Measurements from ENCODE around the gene AGPS.
"Not testable (repeated sequence)": the region's sequence is repeated elsewhere in the genome, so short reads cannot be mapped to it uniquely, and the experiment has no call there.

AGPS gene

DNA sequence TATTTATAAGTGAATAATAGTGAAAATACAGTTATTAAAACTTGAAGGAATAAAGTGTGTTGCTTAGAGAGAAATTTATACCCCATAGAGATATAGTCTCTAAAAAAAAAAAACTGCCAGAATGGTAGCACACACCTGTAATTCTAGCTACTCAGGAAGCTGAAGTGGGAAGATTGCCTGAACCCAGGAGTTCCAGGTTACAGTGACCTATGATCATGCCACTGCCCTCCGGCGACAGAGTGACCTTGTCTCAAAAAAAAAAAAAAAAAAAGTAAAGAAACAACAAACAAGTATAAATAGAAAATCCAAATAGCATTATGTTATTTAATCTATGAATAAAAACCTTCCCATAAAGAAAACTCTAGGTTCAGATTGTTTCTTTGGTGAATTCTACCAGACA lies 7.4 kb upstream of the AGPS start:
- DNase-seq (ENCODE audit: low read depth in 2 of 2) = no peak

DNA sequence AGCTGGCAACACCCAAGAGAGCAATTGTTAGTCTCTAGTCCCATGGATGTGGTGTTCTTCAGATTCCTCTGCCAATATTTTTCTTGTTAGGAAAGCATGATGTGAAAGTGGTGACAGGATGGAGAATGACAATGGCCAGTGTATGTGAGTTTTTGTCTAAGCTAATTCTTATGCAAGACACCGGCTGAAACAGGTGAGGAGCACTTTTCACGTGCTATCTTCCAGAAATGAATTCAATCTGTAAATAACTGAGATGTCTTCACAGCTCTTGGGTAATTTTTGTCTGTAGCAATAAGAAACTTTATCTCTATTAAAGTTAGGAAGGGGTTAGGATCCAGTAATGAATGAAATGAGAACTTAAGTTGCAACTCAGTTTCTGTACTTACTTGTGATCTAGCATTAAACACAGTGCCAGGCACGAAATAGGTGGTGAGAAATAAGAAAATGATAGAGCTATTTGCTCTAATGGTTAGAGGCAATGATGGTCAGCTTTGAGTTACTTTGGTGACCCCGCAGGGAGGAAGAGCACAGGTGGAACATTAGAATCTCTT lies 676 bp upstream of the AGPS start:
- no peak for DNase-seq (ENCODE audit: low read depth in 2 of 2)

DNA sequence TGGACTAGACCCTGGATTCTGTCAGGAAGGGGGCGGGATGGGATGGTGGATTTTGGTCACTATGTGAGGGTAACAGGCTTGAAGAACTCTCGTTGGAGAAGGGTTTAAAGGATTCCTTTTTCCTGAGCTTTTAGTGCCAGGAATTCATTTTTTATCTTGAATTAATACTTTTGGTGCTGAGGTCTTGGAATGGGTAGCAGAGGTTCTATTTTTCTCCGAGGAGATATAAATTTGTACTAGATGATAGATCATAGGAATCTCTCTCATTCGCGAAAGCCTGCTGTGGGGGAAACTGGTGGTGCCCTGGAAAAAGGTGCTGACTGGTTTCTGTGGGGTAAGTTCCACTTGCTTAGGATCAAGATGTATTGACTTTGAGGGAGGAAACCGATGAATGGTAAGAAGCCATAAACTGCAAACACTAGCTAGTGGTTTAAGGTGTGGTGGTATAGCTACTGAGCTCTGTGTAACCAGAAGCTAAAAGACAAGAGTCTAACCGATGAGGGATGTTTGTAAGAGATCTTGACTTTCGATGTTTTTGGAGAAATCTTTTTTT lies 706 bp downstream of the AGPS start:
- peak in 1 of 2 donors; percentile 16 for DNase-seq (ENCODE audit: low read depth in 2 of 2)

DNA sequence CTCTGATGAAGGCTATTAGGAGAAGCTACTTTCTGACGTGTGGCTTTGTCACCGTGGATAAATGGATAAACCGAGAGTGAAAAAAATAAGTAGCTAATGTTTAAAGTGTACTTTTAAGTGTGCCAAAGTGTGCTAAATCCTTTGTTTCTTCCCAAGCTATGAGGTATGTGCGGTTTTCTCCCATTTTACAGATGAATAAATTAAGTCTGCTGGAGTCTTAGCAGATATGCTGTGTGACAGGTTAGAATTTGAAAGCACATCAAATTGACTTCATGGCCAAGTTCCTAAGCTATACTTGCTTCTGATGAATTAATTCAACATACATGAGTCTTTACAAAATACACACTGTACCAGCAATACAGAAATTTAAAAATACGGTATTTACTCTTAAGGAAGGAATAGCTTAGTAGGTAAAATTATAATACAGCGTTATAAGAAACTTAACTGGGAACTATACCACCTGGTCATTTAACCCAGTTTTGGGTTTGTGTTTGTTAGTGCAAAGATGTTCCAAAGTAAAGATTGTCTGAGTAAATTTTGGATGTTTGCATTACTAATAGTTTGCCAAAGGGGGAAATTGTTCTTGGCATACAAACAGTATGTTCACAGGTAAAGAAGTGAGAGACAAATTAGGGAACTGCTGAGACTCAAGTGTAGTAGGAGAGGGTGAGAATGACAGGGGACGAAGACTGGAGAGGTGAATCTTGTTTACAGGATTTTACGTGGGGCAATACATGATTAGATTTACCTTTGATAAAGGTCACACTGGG lies 1.4 kb downstream of the AGPS start:
- no peak for DNase-seq (ENCODE audit: low read depth in 2 of 2)

DNA sequence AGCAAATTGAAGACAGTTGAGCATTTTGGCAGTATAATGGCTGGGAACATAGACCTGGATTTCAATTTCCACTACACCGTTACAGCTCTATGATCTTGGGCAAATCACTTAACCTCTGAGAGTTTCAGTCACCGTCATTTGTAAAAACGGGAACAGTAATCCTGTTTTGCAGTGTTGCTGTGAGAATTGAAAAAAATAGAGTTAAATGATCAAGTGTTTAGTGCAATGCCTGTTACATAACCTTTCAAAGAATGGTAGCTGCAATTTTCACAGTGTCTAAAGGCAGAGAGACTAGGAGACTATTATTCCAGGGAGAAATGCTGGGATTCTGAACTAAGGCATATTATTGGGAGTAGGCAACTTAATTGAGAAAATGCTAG lies 2.0 kb downstream of the AGPS start:
- DNase-seq (ENCODE audit: low read depth in 2 of 2) = no peak

DNA sequence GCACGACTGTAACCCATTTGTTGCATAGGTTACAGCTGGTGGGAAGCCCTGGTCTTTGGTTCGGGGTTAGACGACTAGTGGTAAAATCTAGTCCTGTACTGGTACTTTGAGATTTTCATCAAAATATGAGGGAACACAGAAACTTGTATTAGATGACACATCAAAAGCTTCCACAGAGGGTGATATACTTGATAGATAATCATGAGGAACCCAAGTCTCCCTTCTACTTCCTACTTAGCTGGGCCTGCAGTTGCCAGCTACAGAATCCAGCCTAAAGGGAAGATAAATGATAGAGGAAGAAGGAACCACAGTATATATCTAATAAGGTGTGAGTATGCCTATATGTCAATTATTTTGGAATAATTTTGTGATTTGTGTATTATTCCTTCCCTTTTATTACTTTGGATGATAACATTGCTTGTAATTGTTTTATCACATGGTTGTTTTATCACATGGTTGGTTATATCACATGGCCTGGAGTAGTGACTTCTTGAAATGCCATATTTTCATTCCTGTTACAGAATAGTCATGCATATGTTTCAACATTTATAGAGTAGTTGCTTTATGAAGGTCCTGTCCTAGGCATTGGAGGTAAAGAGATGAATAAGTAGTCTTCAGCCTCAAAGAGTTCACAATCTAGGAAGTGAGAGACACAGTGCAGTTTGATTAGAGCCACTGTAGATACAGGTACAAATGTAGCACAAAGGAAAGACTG lies 2.9 kb downstream of the AGPS start:
- no peak for DNase-seq (ENCODE audit: low read depth in 2 of 2)

DNA sequence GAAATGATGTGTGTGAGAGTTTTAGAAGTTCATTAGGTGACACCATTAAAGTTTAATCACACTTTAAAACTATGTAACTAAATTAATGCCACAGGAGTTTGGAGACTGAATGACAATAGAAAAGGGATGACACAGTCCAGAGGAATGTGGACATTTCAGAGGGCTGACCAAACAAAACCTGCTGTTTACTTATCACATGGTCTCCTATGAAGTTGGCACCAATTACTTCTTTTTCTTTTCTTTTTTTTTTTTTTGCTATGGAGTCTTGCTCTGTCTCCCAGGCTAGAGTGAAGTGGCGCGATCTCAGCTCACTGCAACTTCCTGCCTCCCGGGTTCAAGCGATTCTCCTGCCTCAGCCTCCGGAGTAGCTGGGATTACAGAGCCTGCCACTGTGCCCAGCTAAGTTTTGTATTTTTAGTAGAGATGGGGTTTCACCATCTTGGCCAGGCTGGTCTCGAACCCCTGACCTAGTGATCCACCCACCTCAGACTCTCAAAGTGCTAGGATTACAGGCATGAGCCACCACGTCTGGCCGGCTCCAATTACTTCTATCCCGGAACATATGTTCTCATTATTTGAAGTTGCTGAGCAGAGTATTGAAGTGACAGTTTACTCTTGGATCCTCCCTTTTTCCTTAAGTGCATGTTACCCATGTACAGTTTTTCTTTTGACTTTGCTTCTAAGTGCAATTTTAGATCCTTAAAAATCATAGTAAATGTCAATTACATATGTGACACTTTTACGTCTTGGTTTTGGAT lies 4.3 kb downstream of the AGPS start:
- DNase-seq (ENCODE audit: low read depth in 2 of 2) = no peak

DNA sequence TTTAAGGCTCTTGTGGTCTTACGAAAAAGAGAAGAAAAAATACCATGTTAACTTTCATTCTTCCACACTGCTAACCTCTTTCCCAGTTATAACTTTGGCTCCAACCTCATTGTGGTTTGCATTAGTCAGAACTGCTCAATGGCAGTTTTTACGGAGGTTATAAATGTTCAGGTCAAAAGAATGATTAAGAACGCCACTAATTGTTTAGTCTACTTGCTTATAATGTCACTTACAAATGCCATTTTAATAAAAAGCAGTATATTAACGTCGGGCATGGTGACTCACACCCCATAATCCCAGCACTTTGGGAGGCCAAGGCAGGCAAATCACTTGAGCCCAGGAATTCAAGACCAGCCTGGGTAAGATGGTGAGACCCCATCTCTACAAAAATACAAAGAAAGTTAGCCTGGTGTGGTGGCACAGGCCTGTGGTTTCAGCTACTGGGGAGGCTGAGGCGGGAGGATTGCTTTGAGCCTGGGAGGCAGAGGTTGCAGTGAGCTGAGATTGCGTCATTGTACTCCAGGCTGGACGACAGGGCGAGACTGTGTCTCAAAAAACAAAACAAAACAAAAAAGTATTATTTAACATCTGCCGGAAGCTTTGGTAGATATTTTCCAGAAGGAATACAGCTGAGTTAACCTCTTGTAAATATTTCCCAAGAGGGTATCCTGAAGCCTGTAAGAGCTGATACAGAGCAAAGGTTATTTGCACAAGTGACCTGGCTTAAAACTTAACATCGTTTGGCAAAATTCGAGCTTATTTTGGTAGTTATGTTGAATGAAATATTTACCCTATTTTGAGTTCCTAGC lies 5.1 kb downstream of the AGPS start:
- no peak for DNase-seq (ENCODE audit: low read depth in 2 of 2)

DNA sequence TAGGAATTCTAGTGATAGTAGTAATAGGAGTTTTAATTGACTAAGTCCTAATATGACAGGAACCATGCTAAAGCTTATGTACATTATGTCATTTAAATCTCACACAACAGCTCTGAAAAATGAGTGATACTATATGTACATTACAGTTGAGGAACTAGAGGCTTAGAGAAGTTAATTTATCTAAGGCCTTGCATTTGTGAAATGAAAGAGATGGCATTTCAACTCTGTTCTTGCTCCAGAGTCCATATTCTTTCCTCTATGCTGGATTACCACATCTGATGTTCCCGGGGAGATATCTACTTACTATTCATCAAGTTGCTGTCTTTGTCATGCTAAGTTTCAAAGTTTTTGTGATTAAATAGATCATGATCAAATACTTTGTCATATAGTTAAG lies 5.7 kb downstream of the AGPS start:
- no peak for DNase-seq (ENCODE audit: low read depth in 2 of 2)

DNA sequence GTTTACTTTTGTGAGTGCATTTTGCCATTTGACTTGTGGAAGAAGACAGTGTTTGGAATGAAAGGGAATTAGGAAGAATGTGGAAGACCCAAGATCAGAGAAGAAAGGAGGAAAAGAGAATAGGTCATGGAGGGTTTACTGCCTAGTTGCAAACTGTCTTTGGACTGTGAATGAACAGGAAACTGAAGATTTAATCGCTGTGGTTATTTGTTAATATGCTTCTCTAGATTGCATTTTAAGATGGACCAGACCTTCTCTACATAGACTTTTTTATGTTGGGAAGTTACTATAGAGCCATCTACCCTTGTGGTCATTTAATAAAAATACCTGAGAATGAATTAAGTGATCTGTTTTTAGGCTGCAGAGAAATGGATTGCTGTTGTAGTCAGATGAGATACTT lies 6.2 kb downstream of the AGPS start:
- no peak for DNase-seq (ENCODE audit: low read depth in 2 of 2)

DNA sequence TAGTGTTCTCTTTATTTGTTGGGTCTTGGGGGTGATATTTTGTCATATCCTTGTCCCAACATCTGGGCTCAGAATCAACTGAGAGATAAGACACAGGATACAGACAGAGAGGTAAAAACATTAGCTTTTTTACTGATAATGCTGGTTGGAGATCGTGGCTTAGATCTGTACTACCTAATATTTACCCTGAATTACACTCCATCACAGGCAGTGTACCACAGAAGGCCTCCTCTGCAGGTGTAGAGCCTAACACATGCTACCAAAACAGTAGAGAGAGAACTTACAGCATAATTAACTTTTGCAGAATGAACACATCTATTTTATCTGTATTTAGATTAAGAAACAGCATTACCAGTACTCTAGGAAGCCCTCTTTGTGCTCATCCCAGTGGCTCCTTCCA lies 6.8 kb downstream of the AGPS start:
- DNase-seq (ENCODE audit: low read depth in 2 of 2) = no peak

DNA sequence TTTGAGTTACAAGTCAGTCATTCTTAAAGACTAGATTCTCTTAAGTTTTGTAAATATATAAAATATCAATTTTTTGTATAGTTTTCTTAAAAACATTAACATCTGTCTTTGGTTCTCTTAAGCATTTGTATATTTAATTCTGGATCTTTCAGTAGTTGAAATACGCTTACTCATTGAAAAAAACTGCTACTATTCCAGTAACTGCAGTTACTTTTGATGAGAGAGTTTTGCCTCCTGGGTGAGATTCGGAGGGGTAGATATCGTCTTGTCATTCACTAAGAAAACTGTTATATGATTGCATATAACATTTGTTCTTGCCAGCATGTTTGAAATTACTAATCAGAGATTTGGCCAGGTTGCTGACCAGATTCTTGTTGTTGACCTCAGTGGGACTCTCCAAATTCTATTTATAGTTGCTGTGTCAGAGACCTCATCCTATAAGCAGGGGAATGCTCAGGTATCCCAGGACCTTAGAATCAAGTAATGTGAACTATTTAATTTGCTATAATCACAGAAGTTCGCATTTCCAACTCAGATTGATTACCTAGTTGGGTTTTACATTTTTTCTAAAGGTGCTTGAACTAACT lies 7.9 kb downstream of the AGPS start:
- DNase-seq (ENCODE audit: low read depth in 2 of 2) = no peak

DNA sequence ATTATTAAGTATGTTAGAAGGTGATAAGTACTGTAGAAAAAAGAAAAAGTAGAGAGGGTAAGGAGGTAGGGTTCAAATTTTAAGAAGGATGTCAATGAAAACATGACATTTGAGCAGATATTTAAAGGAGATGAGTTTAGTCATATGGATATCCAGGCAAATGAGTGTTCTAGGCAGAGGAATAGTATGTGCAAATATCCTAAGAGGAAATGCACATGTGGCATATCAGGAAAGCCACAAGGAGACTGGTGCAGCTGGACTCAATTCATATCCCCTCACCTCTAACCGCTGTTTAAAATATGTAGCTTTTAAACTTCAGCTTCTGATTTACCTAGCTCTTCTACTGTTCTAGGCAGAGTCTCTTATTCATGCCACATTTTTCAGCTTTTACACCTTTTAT lies 9.5 kb downstream of the AGPS start:
- DNase-seq (ENCODE audit: low read depth in 2 of 2) = no peak

DNA sequence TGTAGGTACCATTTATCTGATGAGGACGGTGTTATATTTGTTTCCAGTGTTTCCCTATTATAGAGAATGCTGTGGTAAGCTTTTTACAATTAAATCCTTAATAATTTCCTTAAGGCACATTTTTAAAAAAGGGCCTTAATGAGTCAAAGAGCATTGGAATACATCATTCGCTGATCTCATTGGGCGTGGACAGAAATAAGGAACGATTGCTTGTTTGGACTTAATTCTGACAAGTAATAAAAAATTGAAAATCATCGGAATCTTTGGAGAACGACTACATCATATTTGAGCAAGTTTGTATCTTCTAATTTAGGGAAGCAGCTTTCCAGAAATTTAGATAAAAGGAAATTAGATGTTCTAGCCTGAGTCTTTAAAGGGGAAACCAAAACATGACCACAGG lies 11.3 kb downstream of the AGPS start:
- DNase-seq (ENCODE audit: low read depth in 2 of 2) = no peak

DNA sequence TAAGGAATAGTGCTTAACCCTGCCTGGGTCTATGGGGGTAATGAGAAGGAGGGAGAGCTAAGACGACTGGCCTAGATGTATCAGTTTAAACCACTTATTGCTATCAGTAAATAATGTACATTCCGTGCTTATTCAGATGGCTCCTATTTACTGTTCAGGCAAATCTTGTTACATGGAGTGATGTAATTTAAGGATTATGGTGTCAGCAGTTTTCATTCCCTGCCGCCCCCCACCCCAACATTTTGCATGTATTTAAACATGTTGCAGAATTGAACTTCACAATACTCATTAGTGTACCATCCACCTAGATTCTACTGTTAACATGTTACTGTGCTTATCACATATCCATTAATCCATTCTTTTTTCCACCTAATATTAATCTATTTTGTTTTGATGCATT lies 11.7 kb downstream of the AGPS start:
- no peak for DNase-seq (ENCODE audit: low read depth in 2 of 2)

DNA sequence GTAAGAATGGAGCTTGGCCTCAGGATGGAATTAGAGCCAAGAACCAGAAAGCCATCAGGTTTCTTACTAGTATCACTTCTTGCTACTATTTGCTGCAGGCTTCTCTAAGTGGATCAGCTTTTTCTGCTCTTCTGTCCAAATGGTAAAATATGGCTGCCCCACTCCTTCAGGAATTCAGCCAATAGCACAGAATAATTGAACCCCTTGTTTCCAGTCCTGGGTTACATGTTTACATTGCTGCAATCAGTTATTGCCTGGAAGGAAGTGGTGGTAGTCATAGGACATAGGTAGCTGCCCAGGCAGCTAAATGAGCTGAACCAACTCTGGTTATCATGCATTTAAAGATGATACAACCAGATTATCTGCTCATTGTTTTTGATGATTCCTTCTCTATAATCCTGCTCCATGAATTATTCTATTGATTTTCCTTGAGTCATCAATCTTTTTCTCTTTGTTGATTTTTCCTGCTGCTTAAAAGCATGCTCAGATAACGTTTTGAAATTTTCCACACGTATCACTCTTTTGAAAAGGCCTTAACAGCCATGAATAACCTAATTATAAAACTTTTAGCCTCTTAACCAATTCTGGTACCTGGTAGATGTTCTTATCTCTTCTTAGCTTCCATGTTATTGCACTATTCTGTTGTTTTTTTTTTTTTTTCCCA lies 12.6 kb downstream of the AGPS start:
- DNase-seq (ENCODE audit: low read depth in 2 of 2) = no peak

DNA sequence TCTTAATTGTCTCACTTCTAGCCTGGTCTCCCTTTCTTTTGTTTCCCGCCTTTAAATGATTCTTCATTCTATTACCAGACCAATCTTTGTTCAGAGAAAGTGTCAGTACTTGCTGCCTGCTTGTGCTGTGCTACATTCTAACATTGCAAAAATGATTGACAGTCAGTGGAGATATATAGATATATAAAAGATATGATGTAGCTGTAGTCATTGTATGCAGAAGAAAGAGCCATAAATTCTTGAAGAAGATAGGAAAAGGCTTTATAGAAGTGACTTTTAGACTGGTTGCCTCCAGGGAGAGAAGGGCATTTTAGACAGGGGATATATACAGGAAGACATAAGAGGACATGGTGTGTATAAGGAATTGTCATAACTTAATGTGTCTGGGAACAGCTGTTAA lies 13.6 kb downstream of the AGPS start:
- no peak for DNase-seq (ENCODE audit: low read depth in 2 of 2)

DNA sequence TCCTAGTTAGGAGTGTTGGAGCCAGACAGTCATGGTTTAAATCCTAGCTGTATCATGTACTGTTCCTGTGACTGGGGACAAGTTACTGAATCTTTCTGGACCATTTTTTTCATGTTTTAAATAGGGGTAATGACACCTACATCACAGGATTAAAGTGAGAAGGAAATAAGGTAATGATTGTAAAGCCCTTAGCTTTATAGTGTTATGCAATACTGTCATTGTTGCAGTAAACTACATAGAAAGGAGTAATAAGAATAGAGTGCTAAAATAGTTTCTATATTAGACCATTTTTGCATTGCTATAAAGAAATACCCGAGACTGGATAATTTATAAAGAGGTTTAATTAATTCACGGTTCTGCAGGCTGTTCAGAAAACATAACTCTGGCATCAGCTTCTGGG lies 14.5 kb downstream of the AGPS start:
- no peak for DNase-seq (ENCODE audit: low read depth in 2 of 2)

DNA sequence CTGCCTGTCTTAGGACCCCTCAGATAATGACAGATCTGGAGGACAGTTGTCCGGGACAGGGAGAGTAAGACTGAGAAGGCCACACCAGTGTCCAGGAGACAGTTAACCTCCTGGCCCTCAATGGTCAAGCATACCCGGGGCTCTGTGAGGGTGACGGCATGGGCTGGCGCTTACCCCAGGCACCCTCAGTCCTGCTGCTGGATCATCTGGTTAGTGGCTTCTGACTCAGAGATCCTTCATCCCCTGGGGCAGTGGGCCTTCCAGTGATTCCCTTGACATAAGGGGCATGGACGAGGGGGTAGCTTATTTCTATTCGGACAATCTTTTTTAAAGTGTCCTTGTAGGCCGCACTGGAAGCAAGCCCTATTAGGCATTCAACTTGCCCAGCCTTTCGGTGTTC lies 18.1 kb downstream of the AGPS start:
- DNase-seq (ENCODE audit: low read depth in 2 of 2) = not testable (repeated sequence)

DNA sequence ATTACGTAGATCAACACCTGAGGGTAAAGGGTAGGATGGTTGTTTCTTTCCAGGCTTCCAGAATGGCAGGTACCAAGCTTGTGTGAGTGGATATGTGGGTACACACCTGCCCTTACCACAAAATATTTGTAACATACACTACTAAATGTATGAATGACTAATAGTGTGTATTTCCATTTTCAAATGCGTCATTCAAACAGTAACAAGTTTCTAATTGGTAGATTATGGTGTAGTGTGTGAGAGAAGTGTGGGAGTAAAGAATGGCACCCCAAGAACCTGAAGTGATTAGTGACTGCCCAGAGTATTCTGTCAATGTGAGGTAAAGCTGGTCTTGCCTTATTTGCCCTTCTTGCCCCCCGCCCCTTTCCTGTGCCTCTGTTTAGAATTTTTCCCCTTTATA lies 21.1 kb downstream of the AGPS start:
- DNase-seq (ENCODE audit: low read depth in 2 of 2) = no peak

DNA sequence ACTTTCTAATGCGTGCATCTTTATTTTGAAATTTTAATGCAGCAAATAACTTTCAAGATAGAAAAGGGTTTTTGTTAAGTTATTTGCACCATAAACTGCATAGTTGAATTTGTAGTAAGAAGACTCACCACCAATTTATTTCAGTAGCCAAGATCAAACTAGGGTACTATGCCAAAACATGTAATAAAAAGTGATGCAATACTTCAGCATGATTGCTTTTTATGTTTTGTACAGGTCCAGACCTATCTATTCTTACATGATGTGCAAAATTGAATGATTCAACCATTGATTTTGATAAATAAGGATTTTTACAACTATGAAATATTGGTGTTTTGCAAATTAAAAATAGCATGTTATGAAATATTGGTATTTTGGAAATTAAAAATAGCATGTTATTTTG lies 26.7 kb downstream of the AGPS start:
- DNase-seq (ENCODE audit: low read depth in 2 of 2) = no peak
